HG03175 (cell line): ENCODE data around the gene LHFPL3.
"Not testable (repeated sequence)": the region's sequence is repeated elsewhere in the genome, so short reads cannot be mapped to it uniquely, and the experiment has no call there.

ENCODE experiments used
- ATAC-seq: cut with Tn5 transposase; IDR thresholded peaks from one replicate; pipeline ENCODE4 v1.9.1; 2021; ENCODE audit warnings: mild to moderate bottlenecking, moderate library complexity; ENCODE audit not compliant: unreplicated experiment

LHFPL3 gene

GRCh38 chr7:104679085-104679484 is 350.7 kb downstream of the LHFPL3 start:
- ATAC-seq = no peak

- no peak for ATAC-seq
Observed at GRCh38 chr7:104686286-104686685, 357.9 kb downstream of the LHFPL3 start.

GRCh38 chr7:104694710-104695109 is 366.3 kb downstream of the LHFPL3 start:
- no peak for ATAC-seq

DNA sequence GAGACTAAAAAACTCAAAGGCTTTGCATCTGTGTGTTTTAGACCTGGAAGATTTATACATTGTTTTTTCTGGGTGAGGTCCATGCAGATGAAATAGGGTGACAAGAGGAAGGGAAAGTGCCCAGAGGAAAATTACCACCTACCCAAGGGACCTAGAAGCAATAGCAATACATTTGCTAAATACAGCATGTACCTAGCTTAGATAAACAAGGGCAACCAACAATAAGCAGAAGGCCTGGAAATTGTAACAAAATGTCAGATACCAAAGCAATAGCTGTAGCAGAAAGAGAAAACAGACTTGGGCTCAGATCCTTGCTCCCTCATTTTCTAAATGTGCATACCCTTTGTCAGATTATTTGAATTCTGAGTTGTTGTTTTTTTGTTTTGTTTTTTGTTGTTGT is 367.2 kb downstream of the LHFPL3 start:
- no peak for ATAC-seq

DNA sequence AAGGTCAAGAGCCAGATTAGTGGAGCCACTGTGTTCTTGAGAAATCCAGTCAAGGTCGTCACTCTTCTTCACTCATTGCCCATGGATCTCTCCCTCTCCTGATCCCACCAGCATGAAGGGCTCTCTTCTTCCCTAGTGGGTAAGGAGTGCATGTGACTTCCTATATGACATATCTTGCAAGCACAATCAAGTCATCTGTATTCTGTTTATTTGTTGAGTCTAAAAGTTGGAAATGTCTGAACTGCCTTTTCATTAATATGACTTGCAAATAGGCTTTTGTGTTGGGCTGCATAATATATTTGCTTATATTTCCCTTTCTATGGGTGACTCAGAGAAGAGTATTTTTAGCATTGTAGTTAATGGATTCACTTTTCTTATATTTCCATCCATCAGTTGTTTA is 371.9 kb downstream of the LHFPL3 start:
- ATAC-seq = no peak

- ATAC-seq = not testable (repeated sequence)
Observed at GRCh38 chr7:104721027-104721426, 392.6 kb downstream of the LHFPL3 start.

DNA sequence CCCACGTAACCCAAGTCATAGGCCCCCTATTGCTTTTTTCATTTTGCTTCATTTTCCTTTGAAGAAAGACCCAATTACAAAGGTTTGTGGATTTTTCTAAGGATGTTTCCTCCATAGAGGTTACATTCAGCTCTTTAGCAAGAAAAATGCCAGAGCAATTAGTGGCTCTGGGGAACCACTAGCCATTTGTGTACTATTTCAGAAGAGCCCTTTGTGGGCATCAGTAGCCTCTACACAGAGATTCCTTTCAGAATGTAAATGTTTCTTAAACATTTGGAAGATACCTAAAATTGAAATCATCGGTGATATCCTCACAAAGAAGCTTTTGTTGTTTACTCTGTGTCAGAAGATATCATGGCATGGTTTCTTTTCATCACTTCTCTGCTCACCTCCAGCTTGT is 394.6 kb downstream of the LHFPL3 start:
- no peak for ATAC-seq

GRCh38 chr7:104758504-104758903 is 430.1 kb downstream of the LHFPL3 start:
- no peak for ATAC-seq

DNA sequence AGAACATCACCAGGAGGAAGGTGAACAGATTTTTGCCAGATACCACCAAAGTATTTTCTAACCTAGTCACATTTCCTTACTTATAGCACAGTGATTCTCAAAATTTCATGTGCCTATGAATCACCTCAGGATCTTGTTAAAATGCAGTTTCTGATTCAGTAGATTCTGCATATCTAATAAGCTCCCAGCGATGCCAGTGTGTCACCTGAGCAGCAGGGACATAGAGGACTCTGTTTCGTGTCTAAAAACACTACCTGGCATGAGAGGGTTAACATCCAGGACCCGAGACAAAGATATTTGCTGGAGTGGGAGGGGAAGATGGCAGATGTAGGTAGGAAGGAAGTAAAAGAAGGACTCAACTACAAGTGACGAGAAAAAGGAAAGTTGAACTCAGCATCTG is 433.5 kb downstream of the LHFPL3 start:
- ATAC-seq = no peak

GRCh38 chr7:104767113-104767512 is 438.7 kb downstream of the LHFPL3 start:
- ATAC-seq = no peak

DNA sequence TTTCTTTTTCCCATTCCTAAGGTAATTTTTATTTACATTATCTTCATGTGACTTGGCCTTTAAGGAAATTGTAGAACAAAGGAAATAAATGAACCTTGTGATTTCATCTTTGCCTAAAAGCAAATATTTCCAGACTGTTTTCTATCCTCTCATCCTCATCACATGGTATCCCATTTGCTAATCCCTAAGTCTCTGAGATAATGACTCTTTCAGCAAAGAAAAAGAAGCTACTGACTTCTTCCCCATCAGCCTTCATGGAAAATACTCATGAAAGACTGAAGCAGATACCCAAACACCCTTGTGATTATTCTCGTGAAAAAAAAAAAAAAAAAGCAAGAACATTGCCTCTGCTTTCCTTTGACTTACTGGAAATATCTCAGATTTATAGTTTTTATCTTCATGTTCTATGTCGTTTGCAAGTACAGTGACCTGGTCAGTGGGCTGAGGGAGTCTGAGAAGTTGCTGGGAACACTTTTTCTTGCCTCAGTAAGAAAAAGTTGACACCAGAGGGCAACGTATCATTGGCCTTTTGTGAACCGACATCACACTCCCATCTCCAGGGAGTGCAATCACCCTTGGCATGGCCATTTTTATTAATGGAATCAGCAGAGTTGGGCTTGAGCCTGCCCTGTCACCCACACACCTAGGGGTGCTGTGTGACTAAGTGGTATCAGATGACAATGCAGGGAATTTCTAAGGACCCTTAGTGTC is 439.6 kb downstream of the LHFPL3 start:
- ATAC-seq = no peak

- ATAC-seq = no peak
Observed at GRCh38 chr7:104772405-104773345, 444.3 kb downstream of the LHFPL3 start.

DNA sequence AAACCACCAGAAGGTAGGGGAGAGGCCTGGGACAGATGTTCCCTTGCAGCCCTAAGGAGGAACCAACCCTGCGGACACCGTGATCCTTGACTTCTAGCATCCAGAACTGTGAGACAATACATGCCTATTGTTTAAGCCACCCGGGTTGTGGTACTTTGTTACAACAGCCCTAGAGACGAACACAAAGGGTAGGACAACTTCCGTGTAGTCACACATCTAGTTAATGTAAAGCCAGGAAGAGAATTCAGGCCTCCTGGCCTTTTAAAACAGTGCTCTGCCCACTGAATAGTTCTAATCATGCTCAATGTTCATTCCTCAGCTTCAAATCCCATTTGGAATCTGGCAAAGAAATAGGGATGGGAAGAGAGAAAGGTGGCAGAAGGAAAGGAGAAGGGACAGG is 445.4 kb downstream of the LHFPL3 start:
- no peak for ATAC-seq

- ATAC-seq = no peak
Observed at GRCh38 chr7:104775531-104775930, 447.1 kb downstream of the LHFPL3 start.

- no peak for ATAC-seq
Observed at GRCh38 chr7:104777301-104777800, 448.9 kb downstream of the LHFPL3 start.

DNA sequence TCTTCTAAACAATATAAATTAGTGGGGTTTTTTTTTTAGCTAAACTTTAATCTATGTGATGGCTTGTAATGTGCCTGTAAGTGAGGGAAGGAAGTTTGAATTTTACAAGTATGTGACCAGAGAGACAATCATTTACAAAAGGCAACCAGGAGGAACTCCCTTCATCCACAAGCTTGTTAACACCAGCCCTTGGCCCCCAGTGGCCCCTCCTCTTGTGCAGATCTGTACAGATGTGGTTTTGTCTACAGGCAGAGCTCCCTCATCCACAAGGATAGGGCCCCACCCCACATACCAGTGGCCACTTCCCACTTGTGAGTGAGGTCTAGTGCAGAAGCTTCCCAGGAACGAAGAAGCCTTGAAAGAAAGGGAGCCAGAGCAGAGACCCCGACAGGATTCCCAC is 451.5 kb downstream of the LHFPL3 start:
- ATAC-seq = no peak

DNA sequence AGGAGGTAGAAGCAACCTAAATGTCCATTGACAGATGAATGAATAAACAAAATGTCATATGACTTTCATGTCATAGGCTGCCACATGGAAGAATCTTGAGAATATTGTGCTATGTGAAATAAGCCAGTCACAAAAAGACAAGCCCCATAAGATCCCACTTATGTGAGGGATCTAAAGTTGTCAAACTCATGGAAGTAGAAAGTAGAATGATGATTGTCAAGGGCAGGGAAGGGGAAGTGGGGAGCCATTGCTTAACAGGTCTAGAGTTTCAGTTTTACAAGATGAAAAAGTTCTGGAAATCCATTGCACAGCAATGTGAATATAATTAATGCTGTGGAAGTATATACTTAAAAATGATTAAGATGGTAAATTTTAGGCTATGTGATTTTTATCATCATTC is 456.3 kb downstream of the LHFPL3 start:
- ATAC-seq = no peak

DNA sequence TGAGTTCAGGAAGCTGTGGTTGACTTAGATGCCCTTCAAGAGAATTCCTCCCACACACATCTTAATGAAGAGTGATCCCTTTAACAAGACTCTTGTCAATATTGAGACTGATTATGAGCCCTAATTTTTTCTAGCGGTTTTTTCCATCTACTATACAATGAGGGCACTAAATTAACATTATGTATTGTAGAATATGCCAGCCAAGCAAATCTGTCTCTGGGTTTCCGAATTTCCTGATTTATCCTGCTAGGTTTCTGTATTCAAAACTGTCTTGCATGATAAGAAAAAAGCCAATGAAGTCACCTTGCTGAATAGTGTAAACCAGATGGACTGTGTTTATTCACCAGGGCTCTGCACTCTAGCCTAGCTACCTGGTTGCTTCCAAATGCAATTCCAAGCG is 461.4 kb downstream of the LHFPL3 start:
- no peak for ATAC-seq

GRCh38 chr7:104790440-104790839 is 462.0 kb downstream of the LHFPL3 start:
- no peak for ATAC-seq

- ATAC-seq = no peak
Observed at GRCh38 chr7:104791080-104791479, 462.7 kb downstream of the LHFPL3 start.

DNA sequence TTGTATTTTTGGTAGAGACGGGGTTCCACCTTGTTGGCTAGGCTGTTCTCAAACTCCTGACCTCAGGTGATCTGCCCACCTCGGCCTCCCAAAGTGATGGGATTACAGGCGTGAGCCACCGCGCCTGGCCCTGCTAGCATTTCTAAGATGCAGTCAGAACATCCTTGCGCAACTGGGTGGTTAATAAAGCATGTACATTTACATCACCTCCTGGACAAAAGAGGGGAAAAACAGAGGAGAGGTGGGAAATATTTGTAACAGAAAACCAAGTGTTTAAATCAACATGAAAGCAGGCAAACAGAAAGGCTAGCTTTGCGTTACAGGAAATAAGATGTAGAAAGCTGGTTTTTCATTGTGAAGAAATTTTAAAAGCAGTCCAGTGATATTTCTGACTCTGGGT is 464.7 kb downstream of the LHFPL3 start:
- ATAC-seq = no peak

- no peak for ATAC-seq
Observed at GRCh38 chr7:104794154-104794553, 465.8 kb downstream of the LHFPL3 start.
